ENCODE measurements around the gene BCL2L1. TPM values are rescaled to one million over a fixed set of nuclear protein-coding genes. Genes with fewer than 3 reads are reported as not detected.
A peak's percentile ranks its signal among the peaks of the same experiment; 100 is the strongest.

BCL2L1 gene
- polyA plus RNA-seq (2013, experiment 1 of 4), result 63.5 TPM
- 72.1 TPM for polyA plus RNA-seq (2013, experiment 2 of 4)
- polyA plus RNA-seq (2013, experiment 3 of 4), result 42.4 TPM
- polyA plus RNA-seq (2013, experiment 4 of 4), result 45.8 TPM

DNA sequence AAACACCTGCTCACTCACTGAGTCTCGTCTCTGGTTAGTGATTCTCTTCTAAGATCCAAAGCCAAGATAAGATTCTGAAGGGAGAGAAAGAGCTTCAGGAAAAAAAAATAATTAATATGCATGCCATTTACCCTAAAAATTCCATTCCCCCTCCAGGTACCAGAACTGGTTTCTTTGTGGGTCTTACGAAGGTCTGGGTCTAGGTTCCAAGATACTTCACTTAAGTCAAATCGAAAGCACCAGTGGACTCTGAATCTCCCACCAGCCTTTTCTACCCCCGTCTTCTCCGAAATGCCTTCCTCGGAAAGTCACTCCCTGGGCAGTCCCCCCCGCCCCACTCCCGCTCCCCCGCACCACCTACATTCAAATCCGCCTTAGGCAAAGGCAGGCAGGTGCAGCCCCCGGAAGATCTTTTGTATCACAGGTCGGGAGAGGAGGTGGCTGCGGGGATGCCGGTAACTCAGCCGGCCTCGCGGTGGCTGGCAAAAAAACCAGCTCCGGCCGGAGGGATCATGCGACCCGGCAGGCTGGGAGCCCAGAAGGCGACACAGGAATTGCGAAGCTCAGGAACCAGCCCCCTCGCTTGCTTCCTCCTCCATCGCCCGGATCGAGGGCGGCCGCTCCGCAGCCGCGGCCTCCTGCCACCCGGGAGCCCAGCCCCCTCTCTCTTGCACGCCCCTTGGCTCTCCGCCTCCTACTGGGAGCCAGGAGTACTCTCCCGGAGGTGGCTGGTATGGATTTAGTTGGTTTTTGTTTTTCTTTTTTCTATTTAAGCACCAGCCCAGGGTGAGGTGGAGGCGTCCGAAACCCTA, at the start of gene BCL2L1:
Gene BCL2L1, minus strand, starts transcription at position 612 of the 812 bp plus-strand sequence. CDS start 650 bp downstream, outside the sequence.
- H3K27me3 ChIP-seq (ENCODE audit: control insufficient read depth, insufficient read depth, low read length, poor library complexity, severe bottlenecking), result no peaks in the 10 kb centered on the region
- peak within 1 kb of the TSS; percentile 61 for H3K4me3 ChIP-seq (ENCODE audit: insufficient read depth, low read depth, low read length)
- peak within 1 kb of the TSS; percentile 96 for H3K27ac ChIP-seq (ENCODE audit: insufficient read depth, low read depth, low read length, poor library complexity, severe bottlenecking)
- peaks cover 23% of the 10 kb centered on the region for H3K4me1 ChIP-seq (ENCODE audit: control insufficient read depth, insufficient read depth, low read length)
- H3K36me3 ChIP-seq (ENCODE audit: control insufficient read depth, insufficient read depth, low read length), result peaks cover 6% of the 10 kb centered on the region
- WGBS, 2 experiments, result 1 to 3% methylated on average over 37 to 38 of the region's 38 CpGs
- no peaks in the 10 kb centered on the region for H3K9me3 ChIP-seq (ENCODE audit: control insufficient read depth, low read length)

DNA sequence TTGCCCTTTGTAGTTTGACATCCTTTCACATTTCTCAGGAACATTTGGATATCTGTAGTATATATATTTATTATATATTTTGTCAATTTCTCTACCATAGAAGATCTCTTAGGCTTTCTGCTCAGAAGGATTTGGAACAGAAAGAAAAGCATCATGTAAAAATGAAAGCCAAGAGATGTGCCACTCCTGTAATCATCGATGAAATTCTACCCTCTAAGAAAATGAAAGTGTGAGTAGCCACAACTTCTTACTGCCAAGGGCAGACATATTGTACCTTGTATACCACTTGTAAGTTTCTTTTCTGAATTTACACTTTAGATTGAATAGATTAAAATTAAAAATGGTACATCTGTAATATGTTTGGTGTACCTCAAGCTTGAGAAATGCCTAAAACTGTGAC, 47.6 kb upstream of the BCL2L1 start:
- no peaks in the 10 kb centered on the region for H3K27me3 ChIP-seq (ENCODE audit: control insufficient read depth, insufficient read depth, low read length, poor library complexity, severe bottlenecking)
- peaks cover 42% of the 10 kb centered on the region for H3K36me3 ChIP-seq (ENCODE audit: control insufficient read depth, insufficient read depth, low read length)
- 93 to 100% methylated on average over 1 of the region's 1 CpG for WGBS, 2 experiments
- no peak overlapping the region for H3K4me3 ChIP-seq (ENCODE audit: insufficient read depth, low read depth, low read length)
- H3K9me3 ChIP-seq (ENCODE audit: control insufficient read depth, low read length), result no peaks in the 10 kb centered on the region
- H3K4me1 ChIP-seq (ENCODE audit: control insufficient read depth, insufficient read depth, low read length), result no peaks in the 10 kb centered on the region
- H3K27ac ChIP-seq (ENCODE audit: insufficient read depth, low read depth, low read length, poor library complexity, severe bottlenecking), result no peak overlapping the region

DNA sequence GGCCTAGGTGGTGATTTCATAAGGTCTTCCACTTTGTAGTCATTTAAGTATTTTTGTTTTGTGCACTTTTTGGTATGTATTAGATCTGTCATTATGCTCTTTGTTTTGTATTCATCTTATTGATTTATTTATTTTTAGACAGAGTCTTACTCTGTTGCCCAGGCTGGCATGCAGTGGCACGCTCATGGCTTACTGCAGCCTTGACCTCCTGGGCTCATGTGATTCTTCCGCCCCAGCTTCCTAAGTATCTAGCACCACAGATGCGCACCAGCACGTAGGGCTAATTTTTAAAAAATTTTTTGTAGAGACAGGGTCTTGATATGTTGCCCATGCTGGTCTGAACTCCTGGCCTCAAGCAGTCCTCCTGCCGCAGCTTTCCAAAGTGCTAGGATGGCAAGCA, 47.0 kb upstream of the BCL2L1 start:
- Histone ChIP-seq H3K27me3 (ENCODE audit: control insufficient read depth, insufficient read depth, low read length, poor library complexity, severe bottlenecking) (no peaks in the 10 kb centered on the region), H3K4me3 (ENCODE audit: insufficient read depth, low read depth, low read length) (no peak overlapping the region), H3K36me3 (ENCODE audit: control insufficient read depth, insufficient read depth, low read length) (peaks cover 38% of the 10 kb centered on the region), H3K9me3 (ENCODE audit: control insufficient read depth, low read length) (no peaks in the 10 kb centered on the region), H3K27ac (ENCODE audit: insufficient read depth, low read depth, low read length, poor library complexity, severe bottlenecking) (no peak overlapping the region), H3K4me1 (ENCODE audit: control insufficient read depth, insufficient read depth, low read length) (no peaks in the 10 kb centered on the region)
- 97 to 98% methylated on average over 5 of the region's 5 CpGs for WGBS, 2 experiments

DNA sequence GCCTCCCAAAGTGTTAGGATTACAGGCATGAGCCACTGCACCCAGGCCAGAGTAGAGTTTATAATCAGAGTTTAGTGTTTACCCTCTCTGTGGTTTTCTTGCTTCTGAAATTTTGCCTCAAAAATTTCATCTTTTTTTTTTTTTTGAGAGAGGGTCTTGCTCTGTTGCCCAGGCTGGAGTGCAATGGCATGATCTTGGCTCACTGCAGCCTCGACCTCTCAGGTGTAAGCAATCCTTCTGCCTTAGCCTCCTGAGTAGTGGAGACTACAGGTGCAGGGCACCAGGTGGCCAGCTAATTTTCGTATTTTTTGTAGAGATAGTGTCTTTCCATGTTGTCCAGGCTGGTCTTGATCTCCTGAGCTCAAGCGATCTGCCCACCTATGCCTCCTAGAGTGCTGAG, 45.1 kb upstream of the BCL2L1 start:
- Histone ChIP-seq H3K36me3 (ENCODE audit: control insufficient read depth, insufficient read depth, low read length) (peaks cover 42% of the 10 kb centered on the region), H3K4me3 (ENCODE audit: insufficient read depth, low read depth, low read length) (no peak overlapping the region), H3K27ac (ENCODE audit: insufficient read depth, low read depth, low read length, poor library complexity, severe bottlenecking) (no peak overlapping the region), H3K27me3 (ENCODE audit: control insufficient read depth, insufficient read depth, low read length, poor library complexity, severe bottlenecking) (no peaks in the 10 kb centered on the region), H3K4me1 (ENCODE audit: control insufficient read depth, insufficient read depth, low read length) (no peaks in the 10 kb centered on the region), H3K9me3 (ENCODE audit: control insufficient read depth, low read length) (no peaks in the 10 kb centered on the region)
- 94 to 96% methylated on average over 3 of the region's 3 CpGs for WGBS, 2 experiments

DNA sequence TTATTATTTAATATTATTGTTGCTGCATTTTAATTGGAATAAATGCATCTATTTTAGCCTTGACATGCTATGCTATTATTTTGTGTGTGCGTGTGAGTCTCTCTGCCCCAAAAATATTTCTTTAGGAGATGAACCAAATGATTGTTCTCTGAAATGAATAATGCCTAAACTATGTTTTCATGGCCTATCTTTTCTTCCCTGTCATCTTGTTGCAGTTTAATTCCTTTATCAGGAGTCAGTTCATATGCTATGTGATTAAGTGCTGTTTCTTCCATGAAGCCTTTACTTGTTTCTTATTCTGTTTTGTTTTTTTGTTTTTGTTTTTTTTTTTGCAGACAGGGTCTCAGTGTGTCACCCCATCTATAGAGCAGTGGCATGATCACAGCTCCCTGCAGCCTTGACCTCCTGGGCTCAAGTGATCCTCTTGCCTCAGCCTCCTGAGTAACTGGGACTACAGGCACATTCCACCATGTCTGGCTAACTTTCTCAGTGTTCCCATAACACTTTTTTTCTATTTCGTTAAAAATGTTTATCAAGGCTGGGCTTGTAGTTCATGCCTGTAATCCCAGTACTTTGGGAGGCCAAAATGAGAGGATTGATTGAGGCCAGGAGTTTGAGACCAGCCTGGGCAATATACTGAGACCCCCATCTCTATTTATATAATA, 42.1 kb upstream of the BCL2L1 start:
- Histone ChIP-seq H3K9me3 (ENCODE audit: control insufficient read depth, low read length) (no peaks in the 10 kb centered on the region), H3K27ac (ENCODE audit: insufficient read depth, low read depth, low read length, poor library complexity, severe bottlenecking) (no peak overlapping the region), H3K36me3 (ENCODE audit: control insufficient read depth, insufficient read depth, low read length) (peaks cover 41% of the 10 kb centered on the region), H3K27me3 (ENCODE audit: control insufficient read depth, insufficient read depth, low read length, poor library complexity, severe bottlenecking) (no peaks in the 10 kb centered on the region), H3K4me3 (ENCODE audit: insufficient read depth, low read depth, low read length) (no peak overlapping the region), H3K4me1 (ENCODE audit: control insufficient read depth, insufficient read depth, low read length) (no peaks in the 10 kb centered on the region)
- 94 to 100% methylated on average over 2 of the region's 2 CpGs for WGBS, 2 experiments

DNA sequence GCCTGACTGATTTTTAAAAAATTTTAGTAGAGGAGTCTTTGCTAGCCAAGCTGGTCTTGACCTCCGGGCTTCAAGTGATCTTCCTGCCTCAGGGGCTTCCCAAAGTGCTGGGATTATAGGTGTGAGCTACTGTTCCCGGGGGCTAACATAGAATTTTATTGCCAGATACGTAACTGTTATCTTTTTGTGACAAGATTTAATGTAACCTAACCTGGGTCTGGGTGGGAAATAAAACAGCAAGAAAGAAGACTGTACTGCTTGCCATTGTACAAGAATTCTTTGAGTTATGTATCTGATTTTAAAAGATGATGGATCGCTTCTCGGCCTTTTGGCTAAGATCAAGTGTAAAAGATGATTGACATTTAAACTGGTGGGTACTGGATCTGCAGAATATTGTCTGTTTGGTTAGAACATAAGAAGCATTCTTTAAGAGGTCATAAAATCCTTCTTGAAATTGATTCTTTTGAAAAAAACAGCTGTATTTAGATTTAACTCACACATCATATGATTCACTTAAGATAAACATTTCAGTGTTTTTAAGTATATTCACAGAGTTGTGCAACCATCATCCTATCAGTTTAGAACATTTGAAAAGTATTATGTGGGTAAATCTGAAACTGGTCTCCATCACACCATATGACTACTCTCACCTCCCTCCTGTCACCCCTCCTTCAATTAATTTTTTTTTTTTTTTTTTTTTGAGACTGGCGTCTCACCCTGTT, 38.0 kb upstream of the BCL2L1 start:
- Histone ChIP-seq H3K27me3 (ENCODE audit: control insufficient read depth, insufficient read depth, low read length, poor library complexity, severe bottlenecking) (no peaks in the 10 kb centered on the region), H3K4me1 (ENCODE audit: control insufficient read depth, insufficient read depth, low read length) (no peaks in the 10 kb centered on the region), H3K4me3 (ENCODE audit: insufficient read depth, low read depth, low read length) (no peak overlapping the region), H3K27ac (ENCODE audit: insufficient read depth, low read depth, low read length, poor library complexity, severe bottlenecking) (no peak overlapping the region), H3K36me3 (ENCODE audit: control insufficient read depth, insufficient read depth, low read length) (peaks cover 44% of the 10 kb centered on the region), H3K9me3 (ENCODE audit: control insufficient read depth, low read length) (no peaks in the 10 kb centered on the region)
- WGBS, 2 experiments, result 95% methylated on average over 6 of the region's 6 CpGs

DNA sequence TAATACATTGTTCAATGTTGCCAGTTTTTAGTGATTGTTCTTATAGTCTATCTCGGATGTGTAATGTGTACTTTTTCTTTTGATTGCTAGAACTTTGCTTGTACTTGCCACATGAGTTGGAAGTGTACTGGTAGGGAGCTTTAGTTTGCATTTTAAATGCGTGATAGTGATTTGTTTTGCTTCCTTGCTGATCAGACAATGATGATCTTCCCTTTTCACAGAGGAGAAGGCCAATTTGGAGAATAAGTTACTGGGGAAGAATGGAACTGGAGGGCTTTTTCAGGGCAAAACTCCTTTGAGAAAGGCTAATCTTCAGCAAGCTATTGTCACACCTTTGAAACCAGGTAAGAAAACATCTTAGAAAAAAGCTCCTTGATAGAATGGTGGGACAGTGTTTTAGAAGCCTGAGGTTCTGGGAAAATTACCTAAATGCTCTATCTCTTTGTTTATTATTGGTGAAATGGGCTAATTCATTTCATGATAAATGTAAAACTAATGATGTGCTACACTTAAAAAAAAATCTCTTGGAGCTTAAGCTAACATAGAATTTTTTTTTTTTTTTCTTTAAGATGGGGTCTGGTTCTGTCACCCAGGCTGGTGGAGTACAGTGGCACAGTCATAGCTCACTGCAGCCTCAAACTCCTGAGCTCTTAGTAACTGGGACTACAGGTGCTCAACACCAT, 37.3 kb upstream of the BCL2L1 start:
- Histone ChIP-seq H3K27ac (ENCODE audit: insufficient read depth, low read depth, low read length, poor library complexity, severe bottlenecking) (no peak overlapping the region), H3K36me3 (ENCODE audit: control insufficient read depth, insufficient read depth, low read length) (peaks cover 41% of the 10 kb centered on the region), H3K9me3 (ENCODE audit: control insufficient read depth, low read length) (no peaks in the 10 kb centered on the region), H3K27me3 (ENCODE audit: control insufficient read depth, insufficient read depth, low read length, poor library complexity, severe bottlenecking) (no peaks in the 10 kb centered on the region), H3K4me3 (ENCODE audit: insufficient read depth, low read depth, low read length) (no peak overlapping the region), H3K4me1 (ENCODE audit: control insufficient read depth, insufficient read depth, low read length) (no peaks in the 10 kb centered on the region)
- WGBS, 2 experiments, result 98 to 100% methylated on average over 2 of the region's 2 CpGs

DNA sequence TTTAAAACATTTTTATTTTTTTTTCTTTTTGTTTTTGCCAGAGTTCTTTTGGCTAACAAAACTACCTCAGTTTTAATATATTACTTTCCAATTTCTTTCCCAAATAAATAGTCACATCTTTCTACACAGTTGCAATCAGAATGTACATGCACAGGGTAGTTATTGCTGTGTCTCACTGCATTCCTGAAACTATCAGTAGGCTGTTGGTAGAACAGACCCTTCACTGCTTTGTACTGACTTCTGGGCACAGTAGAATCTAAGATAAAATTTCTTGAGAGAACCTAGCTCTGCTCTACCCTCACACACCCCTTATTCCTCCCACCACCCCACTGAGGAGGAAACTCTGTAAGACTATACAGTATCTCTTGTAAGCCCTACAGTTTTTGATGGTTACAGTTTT, 36.3 kb upstream of the BCL2L1 start:
- Histone ChIP-seq H3K27me3 (ENCODE audit: control insufficient read depth, insufficient read depth, low read length, poor library complexity, severe bottlenecking) (no peaks in the 10 kb centered on the region), H3K36me3 (ENCODE audit: control insufficient read depth, insufficient read depth, low read length) (peaks cover 35% of the 10 kb centered on the region), H3K4me3 (ENCODE audit: insufficient read depth, low read depth, low read length) (no peak overlapping the region), H3K4me1 (ENCODE audit: control insufficient read depth, insufficient read depth, low read length) (no peaks in the 10 kb centered on the region), H3K9me3 (ENCODE audit: control insufficient read depth, low read length) (no peaks in the 10 kb centered on the region), H3K27ac (ENCODE audit: insufficient read depth, low read depth, low read length, poor library complexity, severe bottlenecking) (no peak overlapping the region)

DNA sequence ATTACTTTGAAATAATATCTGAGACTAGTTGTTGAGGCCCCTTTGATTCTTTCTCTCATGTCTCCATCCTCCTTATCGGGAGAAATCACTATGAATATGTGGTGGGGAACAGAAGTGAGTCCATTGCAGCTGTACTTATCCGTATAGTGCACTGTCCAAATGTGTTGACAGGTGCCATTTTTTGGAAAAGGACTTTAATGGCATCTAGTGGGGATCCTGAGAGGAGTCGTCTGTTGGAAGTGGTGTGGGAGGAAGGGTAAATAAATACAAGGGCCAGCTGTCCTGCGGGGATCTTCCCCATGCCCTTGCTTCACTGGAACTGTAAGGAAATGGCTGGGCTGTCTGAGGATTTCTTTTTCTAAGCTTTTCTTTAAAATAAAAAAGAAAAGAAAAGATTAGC, 35.9 kb upstream of the BCL2L1 start:
- WGBS, 2 experiments, result 94 to 97% methylated on average over 4 of the region's 4 CpGs
- no peaks in the 10 kb centered on the region for H3K4me1 ChIP-seq (ENCODE audit: control insufficient read depth, insufficient read depth, low read length)
- no peaks in the 10 kb centered on the region for H3K27me3 ChIP-seq (ENCODE audit: control insufficient read depth, insufficient read depth, low read length, poor library complexity, severe bottlenecking)
- peaks cover 35% of the 10 kb centered on the region for H3K36me3 ChIP-seq (ENCODE audit: control insufficient read depth, insufficient read depth, low read length)
- no peaks in the 10 kb centered on the region for H3K9me3 ChIP-seq (ENCODE audit: control insufficient read depth, low read length)
- no peak overlapping the region for H3K4me3 ChIP-seq (ENCODE audit: insufficient read depth, low read depth, low read length)
- no peak overlapping the region for H3K27ac ChIP-seq (ENCODE audit: insufficient read depth, low read depth, low read length, poor library complexity, severe bottlenecking)

Measured in ectodermal cell (in vitro differentiated cells).